HG02943 (cell line): Measurements from ENCODE around the gene MBD2.

ENCODE experiments used
- ATAC-seq: cut with Tn5 transposase; IDR thresholded peaks from one replicate; pipeline ENCODE4 v1.9.1; 2021; ENCODE audit warnings: mild to moderate bottlenecking, low read depth, moderate library complexity; ENCODE audit not compliant: unreplicated experiment

MBD2 gene

DNA sequence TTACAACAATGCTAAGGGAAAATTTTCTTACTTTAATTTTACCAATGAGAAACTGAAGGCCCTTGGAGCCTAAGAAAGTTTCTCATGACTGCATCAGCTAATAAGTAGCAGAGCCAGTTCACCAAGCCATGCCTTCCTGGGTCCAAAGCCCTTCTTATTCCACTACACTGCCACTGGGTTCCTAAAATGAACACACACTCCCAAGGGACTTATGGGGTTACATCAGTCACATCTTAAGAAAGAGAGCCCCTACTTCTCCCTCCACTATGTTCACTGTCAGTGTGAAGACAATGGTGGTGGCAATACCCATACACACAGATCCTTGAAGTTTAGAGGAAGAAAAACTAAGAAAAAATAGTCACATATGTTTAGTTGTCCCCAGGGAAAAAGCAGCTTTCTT, 20.6 kb downstream of the MBD2 start:
- no peak for ATAC-seq

- no peak for ATAC-seq
Measured at GRCh38 chr18:54202851-54203250, 21.6 kb downstream of the MBD2 start.

- no peak for ATAC-seq
Measured at GRCh38 chr18:54197747-54198411, 26.6 kb downstream of the MBD2 start.

GRCh38 chr18:54193786-54194185, 30.7 kb downstream of the MBD2 start:
- no peak for ATAC-seq

GRCh38 chr18:54192900-54193299, 31.6 kb downstream of the MBD2 start:
- no peak for ATAC-seq

DNA sequence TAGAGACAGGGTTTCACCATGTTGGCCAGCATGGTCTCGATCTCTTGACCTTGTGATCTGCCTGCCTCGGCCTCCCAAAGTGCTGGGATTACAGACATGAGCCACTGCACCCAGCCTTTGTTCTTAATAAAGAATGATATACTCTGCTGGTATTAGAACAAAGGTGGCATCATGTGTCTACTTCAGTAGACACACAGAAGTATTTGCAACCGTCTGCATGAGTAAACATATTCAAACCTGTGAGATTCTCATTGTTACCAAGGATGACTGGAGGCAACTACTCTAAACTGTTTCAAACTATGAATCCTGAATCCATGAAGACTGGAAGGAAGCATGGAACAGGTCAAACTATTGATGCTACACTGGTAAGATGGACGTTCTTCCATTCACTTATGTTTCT, 32.1 kb downstream of the MBD2 start:
- ATAC-seq = no peak

DNA sequence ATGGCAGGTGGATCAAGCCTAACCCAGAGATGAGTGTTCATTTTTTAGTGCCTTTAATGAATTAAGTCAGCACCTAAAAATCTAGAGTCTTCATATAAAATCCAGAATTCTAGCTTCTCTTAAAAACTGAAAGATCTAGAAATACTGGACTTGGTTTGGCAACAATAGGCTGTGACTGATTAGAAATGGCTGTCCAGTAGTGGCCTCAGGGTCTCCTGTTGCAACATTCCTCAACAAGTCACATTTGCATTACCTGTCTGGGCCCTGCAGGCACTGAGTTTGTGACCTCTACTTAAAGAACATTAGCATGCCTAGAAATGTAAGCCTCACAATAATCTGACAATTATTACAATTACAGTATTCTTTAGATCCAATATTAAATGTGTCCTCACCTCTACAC, 33.1 kb downstream of the MBD2 start:
- no peak for ATAC-seq

DNA sequence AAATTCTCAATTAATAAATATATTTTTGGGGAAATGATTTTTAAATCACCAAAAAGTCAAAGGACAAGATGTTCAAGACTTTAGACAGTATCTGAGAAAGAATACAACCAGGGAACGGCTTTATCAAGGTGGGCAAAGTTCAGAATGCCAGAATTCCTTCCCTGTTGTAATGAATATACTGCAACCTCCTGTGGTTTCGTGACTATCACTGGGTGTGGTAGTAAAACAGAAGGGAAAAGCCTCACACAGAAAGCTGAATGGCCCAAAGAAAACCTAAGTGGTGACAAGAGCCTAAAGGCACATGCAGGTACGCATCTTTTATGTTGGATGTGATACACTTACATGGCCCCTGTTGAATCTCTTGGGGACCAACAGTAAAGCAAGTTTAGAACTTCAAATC, 37.1 kb downstream of the MBD2 start:
- no peak for ATAC-seq

- no peak for ATAC-seq
Measured at GRCh38 chr18:54184836-54185235, 39.6 kb downstream of the MBD2 start.

DNA sequence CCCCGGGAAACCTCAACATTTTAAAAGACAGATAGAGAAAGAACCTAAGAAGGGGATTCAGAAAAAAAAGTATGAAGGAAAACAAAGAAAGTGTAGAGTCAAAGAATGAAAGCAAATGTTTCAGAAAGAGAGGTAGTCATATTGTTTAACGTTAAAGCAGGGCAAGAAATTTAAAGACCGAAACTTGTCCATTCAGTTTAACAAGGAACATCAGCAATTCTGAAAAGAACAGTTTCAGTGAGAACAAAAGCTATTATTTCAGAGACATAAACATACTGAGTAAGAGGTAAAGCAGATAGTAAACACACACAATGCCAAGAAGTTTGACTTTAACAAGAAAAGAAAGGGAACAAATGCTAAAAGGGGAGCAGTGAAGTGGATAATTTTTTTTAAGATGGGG, 41.1 kb downstream of the MBD2 start:
- no peak for ATAC-seq

- ATAC-seq = no peak
Measured at GRCh38 chr18:54181856-54182602, 42.4 kb downstream of the MBD2 start.

DNA sequence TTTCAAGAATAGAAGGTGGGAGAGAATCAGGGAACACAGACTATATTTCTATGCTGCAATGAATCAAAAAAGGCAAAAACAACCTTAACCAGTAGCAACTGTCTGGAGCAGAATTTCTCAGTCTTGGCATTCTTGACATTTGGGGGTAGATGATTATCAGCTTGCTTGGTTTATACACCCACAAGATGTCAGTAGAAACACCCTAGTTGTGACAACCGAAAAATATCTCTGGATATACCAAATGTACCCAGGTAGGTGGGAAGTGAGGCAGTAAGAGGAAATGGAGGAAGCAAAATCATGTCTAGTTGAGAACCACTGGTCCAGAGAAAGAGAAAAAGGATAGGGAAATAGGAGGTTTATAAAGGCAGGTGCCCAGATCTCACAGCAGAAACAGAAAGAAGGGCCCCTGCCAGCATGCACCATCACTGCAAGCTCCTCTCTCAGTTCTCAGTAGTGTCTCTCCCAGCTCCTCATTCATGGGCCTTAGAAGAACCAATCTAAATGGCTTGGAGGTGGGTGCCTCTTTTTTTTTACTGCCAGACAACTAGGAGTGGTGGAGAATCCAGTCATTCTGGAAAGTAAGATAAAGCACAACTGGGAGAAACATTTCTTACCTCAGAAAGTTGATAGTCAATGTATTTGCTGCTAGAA, 50.4 kb downstream of the MBD2 start:
- peak; percentile 70 for ATAC-seq

DNA sequence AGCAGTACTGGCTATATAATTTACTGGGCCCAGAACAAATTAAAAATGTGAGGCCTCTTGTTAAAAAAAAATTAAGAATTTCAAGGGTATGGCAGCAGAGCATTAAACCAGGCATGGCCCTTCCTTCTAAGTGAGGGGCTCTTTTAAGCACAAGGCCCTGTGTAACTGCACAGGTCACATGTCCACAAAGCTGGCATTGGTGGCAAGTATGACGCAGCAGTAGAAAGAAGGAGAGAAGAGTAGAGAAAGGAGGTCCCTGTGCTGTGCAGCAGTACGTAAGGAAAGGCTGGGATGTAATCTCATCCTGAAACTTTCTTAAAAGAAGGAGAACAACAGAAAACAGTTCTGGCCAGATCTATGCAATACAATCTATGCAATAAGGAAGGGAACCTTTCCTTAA, 51.2 kb downstream of the MBD2 start:
- no peak for ATAC-seq

- ATAC-seq = no peak
Measured at GRCh38 chr18:54169431-54170403, 54.8 kb downstream of the MBD2 start.

DNA sequence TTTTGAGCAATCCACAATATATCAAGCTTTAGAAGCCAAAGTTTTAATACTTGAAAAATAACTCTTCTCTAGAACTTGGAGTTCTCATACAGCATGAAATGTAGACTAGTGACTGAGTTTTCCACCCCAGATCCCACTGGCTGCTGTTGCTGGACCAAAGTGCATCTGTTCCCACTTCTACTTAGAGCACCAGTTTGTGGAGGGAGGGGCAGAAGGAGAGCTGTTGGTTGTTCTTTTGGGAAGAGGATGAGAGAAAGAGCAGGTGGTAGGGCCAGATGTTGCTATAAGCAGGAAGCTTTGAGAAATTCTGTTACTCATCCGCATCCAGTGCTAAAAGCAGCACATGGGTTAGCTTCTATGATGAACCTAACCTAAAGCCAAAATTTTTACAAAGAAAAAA, 59.0 kb downstream of the MBD2 start:
- no peak for ATAC-seq

DNA sequence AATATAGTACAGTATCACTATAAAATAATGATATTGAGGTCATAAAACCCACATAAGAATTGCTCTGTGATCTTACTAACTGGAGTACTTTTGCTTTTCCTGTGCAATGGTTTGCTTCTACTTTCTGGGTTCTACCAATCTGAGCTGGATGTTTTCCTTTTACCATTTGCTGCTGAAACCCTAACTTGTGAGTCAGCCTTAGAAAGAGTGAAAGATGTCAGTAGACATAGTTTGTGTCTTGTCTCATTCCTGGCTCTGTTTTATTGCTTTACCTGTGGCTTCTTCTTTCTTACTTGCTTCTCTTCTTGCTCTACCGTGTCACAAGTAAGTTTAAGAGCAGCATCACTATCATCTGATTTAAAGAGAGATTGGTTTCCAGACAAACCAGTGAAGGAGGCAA, 61.0 kb downstream of the MBD2 start:
- ATAC-seq = no peak

DNA sequence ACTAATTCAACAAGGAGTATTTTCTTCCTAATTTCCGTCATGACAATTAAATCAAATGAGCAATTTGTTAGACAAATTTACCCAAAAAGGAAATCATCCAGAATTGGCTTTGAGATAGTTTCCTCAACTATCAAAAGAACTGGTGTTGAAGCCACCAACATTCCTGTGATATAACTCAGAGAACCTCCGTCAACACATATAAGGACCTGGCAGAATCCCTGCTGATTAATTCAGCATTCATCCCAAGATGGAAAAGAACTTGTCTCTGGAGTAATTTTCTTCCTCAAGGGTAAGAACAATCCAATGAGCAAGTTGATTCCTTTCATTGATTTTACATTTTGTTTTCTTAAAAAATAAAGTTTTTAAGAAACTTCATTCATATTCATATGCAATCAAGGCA, 62.0 kb downstream of the MBD2 start:
- no peak for ATAC-seq

DNA sequence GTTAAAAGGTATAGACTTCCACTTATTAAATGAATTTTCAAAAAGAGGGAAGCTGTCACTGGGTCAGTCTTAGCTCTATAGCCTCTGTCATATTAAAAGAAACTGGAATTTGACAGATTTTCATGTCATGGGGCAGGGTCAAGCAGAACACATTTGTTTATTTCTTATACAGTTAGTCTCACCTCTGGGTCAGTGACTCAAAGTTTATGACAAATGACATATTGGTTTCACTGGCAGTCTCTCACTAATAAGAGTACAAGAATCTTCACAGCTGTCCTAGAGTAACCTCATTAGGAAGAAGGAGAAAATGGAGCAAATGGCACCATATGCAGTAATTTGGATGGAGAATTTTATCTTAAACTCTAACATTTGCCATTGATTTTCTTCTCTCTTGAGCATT, 63.2 kb downstream of the MBD2 start:
- no peak for ATAC-seq

DNA sequence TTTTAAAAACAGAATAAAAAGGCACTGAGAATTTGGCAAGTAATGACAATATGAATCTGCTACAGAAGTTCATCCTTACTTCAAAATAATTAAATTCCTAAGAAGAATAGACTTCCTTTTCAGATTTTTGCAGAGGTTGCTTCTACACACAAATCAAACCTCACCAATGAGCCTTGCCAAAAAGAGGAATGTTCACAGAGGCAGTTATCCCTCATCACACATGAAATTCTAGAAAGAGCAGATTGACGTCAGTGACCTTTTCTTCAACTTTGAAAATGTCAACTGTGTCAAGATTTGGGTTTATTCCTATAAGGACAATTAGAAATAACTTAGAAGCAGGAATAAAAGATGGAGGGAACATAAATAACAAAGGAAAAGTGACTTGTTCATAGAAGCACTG, 64.6 kb downstream of the MBD2 start:
- ATAC-seq = no peak

- no peak for ATAC-seq
Measured at GRCh38 chr18:54157646-54158385, 66.7 kb downstream of the MBD2 start.
